HL-60 (cell line): ENCODE measurements around the gene B4GALNT1.

Experiments
- GABPA ChIP-seq: IDR thresholded peaks from 2 replicates; pipeline ENCODE4 v1.6.1; 2012; ENCODE audit warnings: low read depth
- TF ChIP-seq, protein P1 (sequence below): IDR thresholded peaks from one replicate; pipeline ENCODE4 v1.5.1; 2011; ENCODE audit warnings: low read length, control low read depth, inconsistent platforms; ENCODE audit not compliant: insufficient read depth

GRCh38 chr12:57603324-57603723 is 29.7 kb downstream of the B4GALNT1 start:
- TF ChIP-seq, protein P1, sequence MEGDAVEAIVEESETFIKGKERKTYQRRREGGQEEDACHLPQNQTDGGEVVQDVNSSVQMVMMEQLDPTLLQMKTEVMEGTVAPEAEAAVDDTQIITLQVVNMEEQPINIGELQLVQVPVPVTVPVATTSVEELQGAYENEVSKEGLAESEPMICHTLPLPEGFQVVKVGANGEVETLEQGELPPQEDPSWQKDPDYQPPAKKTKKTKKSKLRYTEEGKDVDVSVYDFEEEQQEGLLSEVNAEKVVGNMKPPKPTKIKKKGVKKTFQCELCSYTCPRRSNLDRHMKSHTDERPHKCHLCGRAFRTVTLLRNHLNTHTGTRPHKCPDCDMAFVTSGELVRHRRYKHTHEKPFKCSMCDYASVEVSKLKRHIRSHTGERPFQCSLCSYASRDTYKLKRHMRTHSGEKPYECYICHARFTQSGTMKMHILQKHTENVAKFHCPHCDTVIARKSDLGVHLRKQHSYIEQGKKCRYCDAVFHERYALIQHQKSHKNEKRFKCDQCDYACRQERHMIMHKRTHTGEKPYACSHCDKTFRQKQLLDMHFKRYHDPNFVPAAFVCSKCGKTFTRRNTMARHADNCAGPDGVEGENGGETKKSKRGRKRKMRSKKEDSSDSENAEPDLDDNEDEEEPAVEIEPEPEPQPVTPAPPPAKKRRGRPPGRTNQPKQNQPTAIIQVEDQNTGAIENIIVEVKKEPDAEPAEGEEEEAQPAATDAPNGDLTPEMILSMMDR = no peak
- TF ChIP-seq GABPA = no peak
